Osteocyte (in vitro differentiated cells): ENCODE results near the gene FOXN1. TPM values are rescaled to one million over a fixed set of nuclear protein-coding genes. Genes with fewer than 3 reads are reported as not detected.

Source experiments
- DNase-seq: peaks from one replicate; pipeline ENCODE4 v3.0.0; 2021; ENCODE audit warnings: mixed read lengths; ENCODE audit not compliant: unreplicated experiment; ENCODE audit errors: extremely low spot score
- H3K27ac Mint-ChIP-seq: one replicate; pipeline ENCODE4 v1.8.0; 2021; ENCODE audit warnings: mild to moderate bottlenecking, mixed read lengths; ENCODE audit not compliant: unreplicated experiment
- H3K27me3 Mint-ChIP-seq: one replicate; pipeline ENCODE4 v1.8.0; 2021; ENCODE audit warnings: mixed read lengths; ENCODE audit not compliant: unreplicated experiment
- H3K36me3 Mint-ChIP-seq: one replicate; pipeline ENCODE4 v1.8.0; 2021; ENCODE audit warnings: mixed read lengths; ENCODE audit not compliant: unreplicated experiment
- H3K4me1 Mint-ChIP-seq: one replicate; pipeline ENCODE4 v1.8.0; 2021; ENCODE audit warnings: mixed read lengths; ENCODE audit not compliant: unreplicated experiment
- H3K4me3 Mint-ChIP-seq: one replicate; pipeline ENCODE4 v1.8.0; 2021; ENCODE audit warnings: mild to moderate bottlenecking, moderate library complexity, mixed read lengths; ENCODE audit not compliant: unreplicated experiment
- H3K9me3 Mint-ChIP-seq: one replicate; pipeline ENCODE4 v1.8.0; 2021; ENCODE audit warnings: mixed read lengths; ENCODE audit not compliant: unreplicated experiment
- CTCF ChIP-seq: fragments of 200-600 bp; sonication (generic); IDR thresholded peaks from 2 replicates; pipeline ENCODE4 v1.5.0; 2021; ENCODE audit warnings: antibody characterized with exemption, mild to moderate bottlenecking, moderate library complexity
- total RNA-seq: library from RNA; stranded (reverse); gene quantifications from 2 replicates; pipeline ENCODE4 v1.2.1, GENCODE V29; 2021

Gene FOXN1
- total RNA-seq, 1 donor from 2014 or later = not detected

- H3K36me3 Mint-ChIP-seq = no peaks in the 10 kb centered on the region
- H3K27ac Mint-ChIP-seq = no peak overlapping the region
- TF ChIP-seq CTCF = no peak
- DNase-seq = no peak
- peaks cover 14% of the 10 kb centered on the region for H3K27me3 Mint-ChIP-seq
- H3K4me1 Mint-ChIP-seq = no peaks in the 10 kb centered on the region
- H3K4me3 Mint-ChIP-seq = no peak overlapping the region
- no peaks in the 10 kb centered on the region for H3K9me3 Mint-ChIP-seq
These were observed 10.5 kb upstream of the FOXN1 start for GRCh38 chr17:28495635-28496034.

- peaks cover 14% of the 10 kb centered on the region for H3K27me3 Mint-ChIP-seq
- DNase-seq = no peak
- no peak overlapping the region for H3K4me3 Mint-ChIP-seq
- H3K9me3 Mint-ChIP-seq = no peaks in the 10 kb centered on the region
- peaks cover 5% of the 10 kb centered on the region for H3K4me1 Mint-ChIP-seq
- no peaks in the 10 kb centered on the region for H3K36me3 Mint-ChIP-seq
- TF ChIP-seq CTCF = no peak
- no peak overlapping the region for H3K27ac Mint-ChIP-seq
These were observed 8.2 kb upstream of the FOXN1 start for GRCh38 chr17:28497931-28498330.

DNA sequence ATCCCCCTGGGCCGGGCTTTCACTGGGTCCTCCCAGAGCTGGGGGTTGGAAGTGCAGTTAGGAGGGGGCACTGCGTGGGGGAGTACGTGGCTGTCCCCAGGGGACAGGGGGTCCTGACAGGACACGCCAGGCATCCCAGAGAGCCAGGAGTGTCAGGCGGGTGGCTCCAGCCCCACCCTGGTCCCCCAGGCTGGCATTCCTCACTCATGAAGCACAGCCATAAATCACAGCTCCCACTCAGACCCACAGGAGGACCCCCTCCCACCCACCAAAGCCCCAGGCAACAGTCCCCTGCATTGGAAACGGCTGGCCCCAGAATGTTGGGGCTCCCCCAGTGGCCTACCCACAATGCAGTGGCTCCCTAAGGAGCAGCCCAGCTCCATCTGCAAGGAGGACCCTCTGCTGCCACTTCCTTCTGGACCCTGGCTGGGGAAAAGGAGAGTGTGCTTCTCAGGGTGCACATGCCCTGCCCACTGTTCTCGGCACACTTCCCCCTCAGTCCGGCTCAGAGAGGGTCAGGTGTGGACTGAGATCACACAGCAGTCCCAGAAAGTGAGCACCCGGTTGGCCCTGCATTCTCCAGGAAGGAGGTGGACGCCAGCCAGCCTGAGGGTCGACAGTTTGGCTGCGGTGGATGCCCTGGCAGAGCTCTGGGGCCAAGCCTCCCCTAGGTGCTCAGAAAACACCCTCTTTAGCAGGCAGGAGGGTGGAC is 7.3 kb upstream of the FOXN1 start:
- TF ChIP-seq CTCF = no peak
- H3K27ac Mint-ChIP-seq = no peak overlapping the region
- peaks cover 5% of the 10 kb centered on the region for H3K4me1 Mint-ChIP-seq
- no peak overlapping the region for H3K4me3 Mint-ChIP-seq
- no peaks in the 10 kb centered on the region for H3K9me3 Mint-ChIP-seq
- no peak for DNase-seq
- peaks cover 10% of the 10 kb centered on the region for H3K27me3 Mint-ChIP-seq
- no peaks in the 10 kb centered on the region for H3K36me3 Mint-ChIP-seq

DNA sequence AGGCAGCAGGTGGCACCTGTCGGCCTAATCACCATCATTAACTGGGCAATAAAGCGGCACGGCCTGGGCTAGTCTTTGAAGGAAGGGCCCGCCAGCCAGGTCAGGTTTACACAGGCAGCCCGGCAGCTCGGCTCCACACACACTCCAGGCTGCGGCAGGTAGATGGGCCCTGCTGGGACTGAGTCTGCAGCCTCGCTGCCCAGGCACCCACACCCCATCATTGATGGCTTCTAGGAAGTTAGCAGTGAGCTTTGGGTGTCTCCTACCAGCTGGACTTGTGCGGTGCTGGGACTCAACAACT is 6.8 kb upstream of the FOXN1 start:
- no peak for DNase-seq
- no peak overlapping the region for H3K27ac Mint-ChIP-seq
- H3K36me3 Mint-ChIP-seq = no peaks in the 10 kb centered on the region
- H3K9me3 Mint-ChIP-seq = no peaks in the 10 kb centered on the region
- TF ChIP-seq CTCF = no peak
- peaks cover 5% of the 10 kb centered on the region for H3K4me1 Mint-ChIP-seq
- no peak overlapping the region for H3K4me3 Mint-ChIP-seq
- H3K27me3 Mint-ChIP-seq = peaks cover 14% of the 10 kb centered on the region

DNA sequence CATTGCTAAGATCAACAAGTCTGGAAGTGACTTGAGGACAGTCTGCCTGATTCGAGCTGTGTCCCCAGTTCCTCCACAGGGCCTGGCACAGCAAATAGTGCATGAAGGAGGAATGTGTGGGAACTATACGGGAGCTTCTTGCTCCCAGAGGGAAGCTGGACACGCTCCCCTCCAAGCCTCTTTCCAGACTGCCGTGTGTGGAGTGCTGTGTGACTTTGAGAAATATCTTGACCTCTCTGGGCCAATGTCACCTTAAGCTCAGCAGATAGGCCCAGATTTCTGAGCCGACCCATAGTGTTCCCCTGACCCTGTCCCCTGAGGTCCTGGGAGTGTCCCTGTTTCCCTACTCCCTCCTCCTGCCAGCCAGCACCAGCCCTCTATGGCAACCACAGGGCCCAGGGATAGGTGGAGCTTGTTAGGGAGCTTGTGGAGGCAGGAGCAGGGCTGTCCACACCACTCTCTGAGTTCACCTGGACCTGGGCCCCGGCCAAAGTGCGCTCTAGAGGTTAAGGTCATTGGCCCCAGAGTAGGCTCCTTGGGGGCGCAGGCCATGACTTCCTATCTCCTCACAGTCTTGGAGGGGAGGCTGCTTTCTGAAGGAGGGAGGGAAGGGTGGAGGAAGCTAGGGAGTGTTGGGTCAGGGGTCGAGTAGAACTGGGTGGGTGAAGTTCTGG is 6.3 kb upstream of the FOXN1 start:
- no peak for TF ChIP-seq CTCF
- Mint-ChIP-seq H3K36me3 (no peaks in the 10 kb centered on the region), H3K4me3 (no peak overlapping the region), H3K4me1 (peaks cover 5% of the 10 kb centered on the region), H3K9me3 (no peaks in the 10 kb centered on the region), H3K27ac (no peak overlapping the region), H3K27me3 (peaks cover 16% of the 10 kb centered on the region)
- no peak for DNase-seq
